NCI-H446 (cell line): Measurements from ENCODE around the gene TMEM131L.
A peak's percentile ranks its signal among the peaks of the same experiment; 100 is the strongest.
"Not testable (repeated sequence)": the region's sequence is repeated elsewhere in the genome, so short reads cannot be mapped to it uniquely, and the experiment has no call there.

Source experiments
- DNase-seq, 2 experiments: peaks; one replicate each; lab custom pipeline; 2025; lab: John Stamatoyannopoulos, UW

The TMEM131L gene

GRCh38 chr4:153543351-153543750 is 77.2 kb downstream of the TMEM131L start:
- DNase-seq: no peak

- no peak for DNase-seq
Measured at GRCh38 chr4:153545822-153546221, 79.7 kb downstream of the TMEM131L start.

- DNase-seq: no peak
Measured at GRCh38 chr4:153546280-153546679, 80.1 kb downstream of the TMEM131L start.

- DNase-seq: no peak
Measured at GRCh38 chr4:153547520-153547919, 81.4 kb downstream of the TMEM131L start.

GRCh38 chr4:153548907-153549306 is 82.7 kb downstream of the TMEM131L start:
- DNase-seq: not testable (repeated sequence)

- no peak for DNase-seq
Measured at GRCh38 chr4:153549405-153549804, 83.2 kb downstream of the TMEM131L start.

GRCh38 chr4:153553155-153553818 is 87.1 kb downstream of the TMEM131L start:
- no peak for DNase-seq

GRCh38 chr4:153553819-153554170 is 87.6 kb downstream of the TMEM131L start:
- no peak for DNase-seq

- peak in 1 of 2 experiments; percentile 62 for DNase-seq
Measured at GRCh38 chr4:153555730-153556434, 89.7 kb downstream of the TMEM131L start.

GRCh38 chr4:153556435-153556815 is 90.3 kb downstream of the TMEM131L start:
- DNase-seq: no peak

- no peak for DNase-seq
Measured at GRCh38 chr4:153560908-153561307, 94.7 kb downstream of the TMEM131L start.

- peak; percentile 47 to 49 for DNase-seq
Measured at GRCh38 chr4:153564630-153565525, 98.7 kb downstream of the TMEM131L start.

GRCh38 chr4:153566631-153567150 is 100.5 kb downstream of the TMEM131L start:
- no peak for DNase-seq

GRCh38 chr4:153567660-153568059 is 101.5 kb downstream of the TMEM131L start:
- DNase-seq: not testable (repeated sequence)

GRCh38 chr4:153570228-153570973 is 104.2 kb downstream of the TMEM131L start:
- DNase-seq: no peak

GRCh38 chr4:153571006-153571545 is 104.9 kb downstream of the TMEM131L start:
- no peak for DNase-seq

- DNase-seq: no peak
Measured at GRCh38 chr4:153572609-153573008, 106.4 kb downstream of the TMEM131L start.

- DNase-seq: no peak
Measured at GRCh38 chr4:153573221-153573620, 107.1 kb downstream of the TMEM131L start.

GRCh38 chr4:153573881-153574802 is 108.0 kb downstream of the TMEM131L start:
- peak; percentile 51 to 55 for DNase-seq

- DNase-seq: no peak
Measured at GRCh38 chr4:153576443-153576774, 110.2 kb downstream of the TMEM131L start.
